ENCODE results near the gene INO80C.

GRCh38 chr18:35438480-35439234 is 59.1 kb downstream of the INO80C start:
- TF ChIP-seq, protein P1, sequence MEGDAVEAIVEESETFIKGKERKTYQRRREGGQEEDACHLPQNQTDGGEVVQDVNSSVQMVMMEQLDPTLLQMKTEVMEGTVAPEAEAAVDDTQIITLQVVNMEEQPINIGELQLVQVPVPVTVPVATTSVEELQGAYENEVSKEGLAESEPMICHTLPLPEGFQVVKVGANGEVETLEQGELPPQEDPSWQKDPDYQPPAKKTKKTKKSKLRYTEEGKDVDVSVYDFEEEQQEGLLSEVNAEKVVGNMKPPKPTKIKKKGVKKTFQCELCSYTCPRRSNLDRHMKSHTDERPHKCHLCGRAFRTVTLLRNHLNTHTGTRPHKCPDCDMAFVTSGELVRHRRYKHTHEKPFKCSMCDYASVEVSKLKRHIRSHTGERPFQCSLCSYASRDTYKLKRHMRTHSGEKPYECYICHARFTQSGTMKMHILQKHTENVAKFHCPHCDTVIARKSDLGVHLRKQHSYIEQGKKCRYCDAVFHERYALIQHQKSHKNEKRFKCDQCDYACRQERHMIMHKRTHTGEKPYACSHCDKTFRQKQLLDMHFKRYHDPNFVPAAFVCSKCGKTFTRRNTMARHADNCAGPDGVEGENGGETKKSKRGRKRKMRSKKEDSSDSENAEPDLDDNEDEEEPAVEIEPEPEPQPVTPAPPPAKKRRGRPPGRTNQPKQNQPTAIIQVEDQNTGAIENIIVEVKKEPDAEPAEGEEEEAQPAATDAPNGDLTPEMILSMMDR (IDR thresholded peaks at IDR 0.05 in 4 of 5, conservative IDR thresholded peaks at IDR 0.05 in 1 of 5), result no peak
- TF ChIP-seq POLR2A (IDR thresholded peaks at IDR 0.05), result no peak

Measured in gastrocnemius medialis (tissue), 4 donors.